Activated T-helper 17 cell treated with anti-CD3 and anti-CD28 coated beads, Interleukin-2, amount 50 U/mL, for 72 hours (primary cell): ENCODE data around the gene PPIF. TPM values are rescaled to one million over a fixed set of nuclear protein-coding genes. Genes with fewer than 3 reads are reported as not detected.

ENCODE experiments used
- ATAC-seq: fragments of 150-1000 bp; cut with Tn5 transposase; replicated peaks from 2 replicates; pipeline ENCODE4 v1.10.0; 2021; ENCODE audit warnings: mild to moderate bottlenecking, moderate library complexity
- H3K27ac Mint-ChIP-seq: one replicate; pipeline ENCODE4 v1.8.0; 2022; ENCODE audit warnings: mixed read lengths
- H3K27me3 Mint-ChIP-seq: one replicate; pipeline ENCODE4 v1.8.0; 2022; ENCODE audit warnings: mixed read lengths
- H3K36me3 Mint-ChIP-seq: one replicate; pipeline ENCODE4 v1.8.0; 2022; ENCODE audit warnings: low read depth, mild to moderate bottlenecking, mixed read lengths
- H3K4me1 Mint-ChIP-seq: one replicate; pipeline ENCODE4 v1.8.0; 2022; ENCODE audit warnings: mixed read lengths
- H3K4me3 Mint-ChIP-seq: one replicate; pipeline ENCODE4 v1.8.0; 2022; ENCODE audit warnings: mild to moderate bottlenecking, mixed read lengths
- H3K9me3 Mint-ChIP-seq: one replicate; pipeline ENCODE4 v1.8.0; 2022; ENCODE audit warnings: mixed read lengths
- total RNA-seq, 2 donors: library from RNA; stranded (reverse); gene quantifications; one replicate each; pipeline ENCODE4 v1.2.3, GENCODE V29; 2022

PPIF gene
- total RNA-seq, 2 donors from 2014 or later = 73.7 to 170 TPM

DNA sequence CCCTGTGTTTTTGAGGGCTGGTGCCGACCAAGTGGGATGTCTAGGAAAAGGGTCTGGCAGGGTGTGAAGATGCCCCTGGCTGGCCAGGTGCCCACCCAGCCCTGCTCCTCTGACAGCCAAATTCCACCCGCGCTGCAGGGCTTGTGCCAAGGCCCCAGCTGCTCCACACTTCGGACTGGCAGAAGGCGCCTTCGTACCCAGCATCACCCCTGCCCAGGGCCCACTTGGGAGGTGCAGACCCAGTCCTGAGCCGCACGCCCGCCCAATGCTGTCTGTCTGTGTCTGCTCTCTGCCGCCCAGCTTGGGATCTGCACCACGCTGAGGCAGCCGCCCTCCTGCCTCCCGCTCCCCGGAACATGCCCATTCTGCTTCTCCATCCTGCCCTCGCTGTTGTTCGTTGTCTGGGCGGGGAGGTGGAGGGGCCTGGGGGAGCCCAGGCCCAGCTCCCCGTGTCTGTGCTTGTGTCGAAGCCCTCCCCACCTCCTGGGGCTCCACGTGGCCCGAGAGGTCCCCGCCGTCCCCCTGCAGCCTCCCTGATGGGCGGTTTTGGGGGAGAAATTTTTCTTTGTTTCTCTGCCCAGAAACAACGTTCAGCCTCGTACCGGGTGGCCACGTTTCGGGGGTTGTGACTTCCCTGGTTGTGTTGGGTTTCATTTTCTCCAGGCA, 36.9 kb upstream of the PPIF start:
- Mint-ChIP-seq H3K36me3 (peaks cover 63% of the 10 kb centered on the region), H3K27ac (peak overlapping the region; percentile 74), H3K27me3 (no peaks in the 10 kb centered on the region)

GRCh38 chr10:79310911-79311573, 36.2 kb upstream of the PPIF start:
- H3K9me3 Mint-ChIP-seq = no peaks in the 10 kb centered on the region
- no peaks in the 10 kb centered on the region for H3K27me3 Mint-ChIP-seq
- peaks cover 62% of the 10 kb centered on the region for H3K36me3 Mint-ChIP-seq
- H3K4me3 Mint-ChIP-seq = peak overlapping the region; percentile 20
- peak; percentile 26 for ATAC-seq
- peaks cover 10% of the 10 kb centered on the region for H3K4me1 Mint-ChIP-seq
- H3K27ac Mint-ChIP-seq = peak overlapping the region; percentile 74

More for the DNA sequence above, 36.9 kb upstream of the PPIF start:
- no peaks in the 10 kb centered on the region for H3K9me3 Mint-ChIP-seq
- H3K4me3 Mint-ChIP-seq = peak overlapping the region; percentile 20
- ATAC-seq = no peak
- H3K4me1 Mint-ChIP-seq = peaks cover 5% of the 10 kb centered on the region

DNA sequence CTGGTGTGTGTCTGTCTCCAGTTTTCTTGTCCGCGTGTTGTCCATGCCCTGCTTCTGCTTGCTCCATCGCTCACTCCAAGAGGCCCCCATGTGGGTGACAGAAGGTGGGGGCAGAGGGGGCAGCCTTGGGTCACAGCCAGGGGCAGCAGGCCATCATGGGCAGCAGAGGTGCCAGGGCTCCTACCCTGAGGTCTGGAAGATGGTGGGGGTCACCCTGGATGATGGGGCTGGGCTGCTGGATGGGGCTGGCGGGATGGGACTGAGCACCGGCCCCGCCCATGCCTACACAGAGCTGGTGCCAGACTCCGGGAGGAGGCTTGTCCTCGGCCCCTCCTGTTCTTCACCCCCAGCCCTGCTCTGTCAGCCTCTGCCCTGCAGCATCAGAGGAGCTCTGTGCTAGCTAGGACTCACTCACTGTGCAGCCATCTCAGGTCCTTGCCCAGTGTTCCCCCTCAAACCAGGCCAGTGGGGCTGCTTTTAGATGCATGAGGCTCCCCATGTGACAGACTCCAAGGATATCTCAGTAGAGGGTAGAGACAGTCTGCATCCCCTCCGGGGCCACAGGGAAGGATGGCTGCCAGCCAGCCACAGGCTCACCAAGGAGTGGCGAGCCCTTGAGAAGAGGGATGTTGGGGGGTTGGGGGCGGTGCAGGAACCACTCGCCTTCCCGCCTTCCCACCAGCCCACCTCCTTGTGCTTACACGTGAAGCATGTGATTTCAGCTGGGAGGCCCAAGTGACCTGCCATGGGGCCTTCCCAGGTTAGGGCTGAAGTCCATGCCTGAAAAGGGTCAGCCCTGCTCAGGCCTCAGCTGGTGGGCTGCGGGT, 35.5 kb upstream of the PPIF start:
- ATAC-seq = no peak
- peaks cover 14% of the 10 kb centered on the region for H3K4me1 Mint-ChIP-seq
- no peak overlapping the region for H3K27ac Mint-ChIP-seq
- no peaks in the 10 kb centered on the region for H3K27me3 Mint-ChIP-seq
- H3K4me3 Mint-ChIP-seq = no peak overlapping the region
- H3K36me3 Mint-ChIP-seq = peaks cover 55% of the 10 kb centered on the region
- no peaks in the 10 kb centered on the region for H3K9me3 Mint-ChIP-seq

DNA sequence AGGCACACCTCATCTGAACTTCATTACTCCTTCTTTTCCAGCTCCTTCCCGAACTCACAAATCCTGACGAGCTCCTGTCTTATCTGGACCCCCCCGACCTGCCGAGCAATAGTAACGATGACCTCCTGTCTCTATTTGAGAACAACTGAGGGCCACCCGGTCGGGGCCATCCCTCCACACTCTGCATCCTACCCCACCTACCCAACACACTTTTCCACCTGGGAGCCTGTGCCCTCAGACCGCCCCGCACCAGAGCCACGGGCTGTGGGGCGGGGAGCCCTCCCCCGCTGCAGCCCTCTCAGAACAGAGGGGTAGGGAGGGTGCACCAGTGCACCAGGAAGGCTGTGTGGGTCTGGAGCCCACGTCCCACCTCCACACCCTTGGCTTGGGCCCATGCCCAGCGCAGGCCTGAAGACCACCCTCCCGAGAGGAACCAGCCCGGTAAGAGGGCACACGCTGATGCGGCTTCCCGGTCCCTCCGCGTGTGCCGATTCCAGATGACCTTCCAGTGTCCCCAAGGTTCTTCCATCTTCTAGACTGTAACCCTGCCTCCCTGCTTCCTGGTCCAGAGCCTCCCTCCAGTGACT, 34.6 kb upstream of the PPIF start:
- Mint-ChIP-seq H3K4me3 (no peak overlapping the region), H3K9me3 (no peaks in the 10 kb centered on the region), H3K4me1 (peaks cover 22% of the 10 kb centered on the region), H3K36me3 (peaks cover 51% of the 10 kb centered on the region), H3K27me3 (no peaks in the 10 kb centered on the region), H3K27ac (peak overlapping the region; percentile 64)
- no peak for ATAC-seq

- Mint-ChIP-seq H3K36me3 (peaks cover 51% of the 10 kb centered on the region), H3K27me3 (no peaks in the 10 kb centered on the region), H3K4me1 (peaks cover 25% of the 10 kb centered on the region), H3K9me3 (no peaks in the 10 kb centered on the region), H3K4me3 (no peak overlapping the region), H3K27ac (peak overlapping the region; percentile 64)
- no peak for ATAC-seq
These were observed 33.9 kb upstream of the PPIF start for GRCh38 chr10:79313320-79313719.

- Mint-ChIP-seq H3K4me3 (no peak overlapping the region), H3K27ac (peak overlapping the region; percentile 74), H3K27me3 (no peaks in the 10 kb centered on the region), H3K36me3 (peaks cover 49% of the 10 kb centered on the region), H3K4me1 (peaks cover 32% of the 10 kb centered on the region), H3K9me3 (peaks cover 4% of the 10 kb centered on the region)
- no peak for ATAC-seq
These were observed 33.3 kb upstream of the PPIF start for GRCh38 chr10:79313911-79314439.

DNA sequence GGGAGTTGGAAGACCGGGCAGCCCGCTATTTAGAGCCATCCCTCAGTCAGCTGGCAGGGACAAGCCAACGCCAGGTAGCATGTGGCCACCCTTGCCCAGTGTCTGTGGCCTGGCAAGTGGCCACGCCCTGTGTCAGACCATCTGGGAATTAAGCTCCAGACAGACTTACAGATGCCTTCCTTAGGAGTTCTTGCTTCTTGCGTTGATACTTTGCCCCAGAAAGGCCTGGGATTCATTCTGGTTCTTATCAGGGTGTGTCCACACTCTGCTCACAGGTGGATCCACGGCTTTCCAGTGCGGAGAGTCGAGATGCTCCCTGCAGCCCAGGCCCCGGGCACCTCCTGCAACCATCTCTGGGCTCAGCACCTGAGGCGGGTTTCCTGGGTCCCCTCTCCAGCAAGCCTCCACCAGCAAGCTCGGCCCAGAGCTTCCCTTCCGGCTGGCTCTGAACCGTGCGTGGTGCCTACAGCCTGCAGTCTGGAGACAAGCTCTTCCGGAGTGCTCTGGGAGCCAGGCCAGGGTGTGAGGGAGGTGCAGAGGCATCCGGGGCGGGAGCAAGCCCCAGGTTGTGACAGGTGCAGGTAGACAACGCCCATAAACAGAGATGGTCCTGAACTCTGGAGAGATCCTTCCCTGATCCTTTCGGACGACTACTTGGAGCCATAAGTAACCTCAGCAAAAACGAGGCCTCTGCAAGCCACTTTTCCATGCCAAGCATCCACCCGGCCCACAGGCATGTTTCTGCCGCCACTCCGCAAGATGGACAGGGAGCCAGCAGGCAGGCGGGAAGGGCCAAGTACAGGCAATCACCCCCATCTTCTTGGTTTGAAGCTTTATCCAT, 32.3 kb upstream of the PPIF start:
- ATAC-seq = no peak
- Mint-ChIP-seq H3K27ac (peak overlapping the region; percentile 74), H3K4me1 (peaks cover 42% of the 10 kb centered on the region)

GRCh38 chr10:79315602-79315920, 31.7 kb upstream of the PPIF start:
- no peak overlapping the region for H3K4me3 Mint-ChIP-seq
- ATAC-seq = no peak
- H3K4me1 Mint-ChIP-seq = peaks cover 46% of the 10 kb centered on the region
- H3K36me3 Mint-ChIP-seq = peaks cover 39% of the 10 kb centered on the region
- peaks cover 5% of the 10 kb centered on the region for H3K9me3 Mint-ChIP-seq
- H3K27ac Mint-ChIP-seq = peak overlapping the region; percentile 63
- no peaks in the 10 kb centered on the region for H3K27me3 Mint-ChIP-seq

More for the DNA sequence above, 32.3 kb upstream of the PPIF start:
- Mint-ChIP-seq H3K4me3 (no peak overlapping the region), H3K36me3 (peaks cover 42% of the 10 kb centered on the region), H3K9me3 (peaks cover 5% of the 10 kb centered on the region), H3K27me3 (no peaks in the 10 kb centered on the region)

GRCh38 chr10:79316671-79317431, 30.4 kb upstream of the PPIF start:
- Mint-ChIP-seq H3K4me1 (peaks cover 54% of the 10 kb centered on the region), H3K9me3 (peaks cover 5% of the 10 kb centered on the region), H3K27ac (peak overlapping the region; percentile 93), H3K36me3 (peaks cover 35% of the 10 kb centered on the region), H3K4me3 (peak overlapping the region; percentile 73), H3K27me3 (no peaks in the 10 kb centered on the region)
- ATAC-seq = peak; percentile 44

DNA sequence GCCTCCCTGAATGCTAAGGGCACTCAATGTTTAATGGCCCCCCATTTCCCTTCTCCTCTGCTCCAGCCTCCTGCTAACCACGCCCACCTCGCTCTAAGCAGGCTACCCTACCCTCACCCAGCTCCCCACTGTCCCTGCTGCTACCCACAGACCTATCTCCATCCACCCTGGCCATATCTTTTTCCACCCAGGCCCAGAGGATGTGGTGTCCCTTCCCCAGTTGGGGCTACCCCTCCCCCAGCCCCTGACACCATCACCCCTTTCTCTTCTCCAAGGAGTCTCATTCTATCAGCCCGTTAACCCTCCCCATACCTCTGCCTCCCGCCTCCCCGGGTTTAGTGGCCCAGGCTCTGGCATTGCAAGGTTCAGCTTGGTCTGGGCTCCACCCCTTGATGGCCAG, 28.9 kb upstream of the PPIF start:
- Mint-ChIP-seq H3K27ac (peak overlapping the region; percentile 93), H3K36me3 (peaks cover 23% of the 10 kb centered on the region), H3K4me3 (peak overlapping the region; percentile 73), H3K27me3 (no peaks in the 10 kb centered on the region), H3K9me3 (peaks cover 5% of the 10 kb centered on the region), H3K4me1 (peaks cover 64% of the 10 kb centered on the region)
- ATAC-seq = no peak

GRCh38 chr10:79319115-79319771, 28.0 kb upstream of the PPIF start:
- Mint-ChIP-seq H3K4me1 (peaks cover 67% of the 10 kb centered on the region), H3K27ac (peak overlapping the region; percentile 93), H3K27me3 (no peaks in the 10 kb centered on the region), H3K4me3 (peak overlapping the region; percentile 73), H3K9me3 (peaks cover 5% of the 10 kb centered on the region), H3K36me3 (peaks cover 22% of the 10 kb centered on the region)
- no peak for ATAC-seq

DNA sequence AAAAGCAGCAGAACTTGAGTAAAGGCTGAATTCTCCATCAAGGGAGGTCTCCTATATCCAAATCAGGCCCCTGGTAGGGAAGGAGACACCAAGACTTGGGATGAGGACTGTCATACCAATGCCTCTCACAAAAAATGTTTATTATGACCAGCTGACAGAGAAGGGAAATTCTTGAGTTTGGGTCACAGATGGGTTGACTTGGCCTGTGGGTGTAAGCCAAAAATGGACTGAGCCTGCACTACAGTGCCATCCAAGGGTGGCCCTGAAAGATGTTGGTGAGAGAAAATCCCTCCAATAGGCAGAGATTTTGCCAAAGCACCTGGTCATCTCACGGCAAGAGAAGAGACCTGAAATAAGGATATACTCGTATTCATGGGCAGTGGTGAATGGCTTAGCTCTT, 27.0 kb upstream of the PPIF start:
- Mint-ChIP-seq H3K27me3 (no peaks in the 10 kb centered on the region), H3K4me3 (peak overlapping the region; percentile 3), H3K36me3 (peaks cover 22% of the 10 kb centered on the region), H3K4me1 (peaks cover 67% of the 10 kb centered on the region), H3K27ac (peak overlapping the region; percentile 29), H3K9me3 (peaks cover 5% of the 10 kb centered on the region)
- no peak for ATAC-seq
